Astrocyte (in vitro differentiated cells and primary cell): ENCODE data around the gene SLC6A1.

Experiments used
- EZH2 ChIP-seq: IDR thresholded peaks from 2 replicates; pipeline ENCODE4 v1.6.1; 2012; ENCODE audit warnings: mild to moderate bottlenecking, low read length, inconsistent platforms; ENCODE audit not compliant: insufficient read depth
- TF ChIP-seq, protein P1 (sequence below): IDR thresholded peaks from 2 replicates; pipeline ENCODE4 v1.5.1; 2011; ENCODE audit warnings: low read depth, mild to moderate bottlenecking, inconsistent platforms, low read length, moderate library complexity; ENCODE audit not compliant: insufficient read depth

DNA sequence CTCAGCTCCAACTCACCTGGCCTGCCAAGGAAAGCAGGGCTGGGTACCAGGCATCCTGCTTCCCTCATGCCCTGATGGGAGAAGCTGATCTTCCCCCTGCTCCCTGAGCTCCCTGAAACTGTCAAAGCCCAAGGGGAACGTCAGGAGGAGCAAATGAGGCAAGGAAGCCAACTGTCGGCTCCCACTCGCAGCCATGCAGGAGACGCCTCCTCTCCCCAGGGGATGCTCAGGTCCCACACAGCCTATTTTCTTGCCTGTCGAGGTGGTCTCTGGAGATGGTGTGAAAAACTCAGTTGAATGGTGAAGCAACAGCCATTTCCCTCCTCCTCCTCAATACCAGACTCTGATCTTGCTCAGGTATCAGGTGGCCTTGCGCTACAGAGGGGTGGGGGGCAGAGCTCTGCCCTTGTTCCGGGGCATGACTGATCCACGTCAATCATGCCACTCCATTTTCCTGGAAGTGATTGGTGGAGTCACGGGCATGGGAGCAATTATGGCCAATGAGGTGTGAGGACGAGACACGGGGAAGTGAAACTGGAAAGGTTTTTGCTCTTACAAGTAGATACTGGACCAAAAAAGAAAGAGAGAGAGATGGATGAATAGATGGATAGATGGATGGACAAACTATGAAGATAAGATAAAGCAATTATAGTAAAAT is 58.2 kb downstream of the SLC6A1 start:
- TF ChIP-seq, protein P1, sequence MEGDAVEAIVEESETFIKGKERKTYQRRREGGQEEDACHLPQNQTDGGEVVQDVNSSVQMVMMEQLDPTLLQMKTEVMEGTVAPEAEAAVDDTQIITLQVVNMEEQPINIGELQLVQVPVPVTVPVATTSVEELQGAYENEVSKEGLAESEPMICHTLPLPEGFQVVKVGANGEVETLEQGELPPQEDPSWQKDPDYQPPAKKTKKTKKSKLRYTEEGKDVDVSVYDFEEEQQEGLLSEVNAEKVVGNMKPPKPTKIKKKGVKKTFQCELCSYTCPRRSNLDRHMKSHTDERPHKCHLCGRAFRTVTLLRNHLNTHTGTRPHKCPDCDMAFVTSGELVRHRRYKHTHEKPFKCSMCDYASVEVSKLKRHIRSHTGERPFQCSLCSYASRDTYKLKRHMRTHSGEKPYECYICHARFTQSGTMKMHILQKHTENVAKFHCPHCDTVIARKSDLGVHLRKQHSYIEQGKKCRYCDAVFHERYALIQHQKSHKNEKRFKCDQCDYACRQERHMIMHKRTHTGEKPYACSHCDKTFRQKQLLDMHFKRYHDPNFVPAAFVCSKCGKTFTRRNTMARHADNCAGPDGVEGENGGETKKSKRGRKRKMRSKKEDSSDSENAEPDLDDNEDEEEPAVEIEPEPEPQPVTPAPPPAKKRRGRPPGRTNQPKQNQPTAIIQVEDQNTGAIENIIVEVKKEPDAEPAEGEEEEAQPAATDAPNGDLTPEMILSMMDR = no peak
- TF ChIP-seq EZH2 = no peak
